Stimulated activated CD4-positive, alpha-beta T cell treated with anti-CD3 and anti-CD28 coated beads, Interleukin-4, amount 100 ng/mL, for 4 hours (primary cell): ENCODE results near the gene FGD6.
"Not testable (repeated sequence)": the region's sequence is repeated elsewhere in the genome, so short reads cannot be mapped to it uniquely, and the experiment has no call there.

ENCODE experiments used
- DNase-seq, 2 experiments: peaks; one replicate each; pipeline ENCODE4 v3.0.0-alpha.2; 2020

The FGD6 gene

DNA sequence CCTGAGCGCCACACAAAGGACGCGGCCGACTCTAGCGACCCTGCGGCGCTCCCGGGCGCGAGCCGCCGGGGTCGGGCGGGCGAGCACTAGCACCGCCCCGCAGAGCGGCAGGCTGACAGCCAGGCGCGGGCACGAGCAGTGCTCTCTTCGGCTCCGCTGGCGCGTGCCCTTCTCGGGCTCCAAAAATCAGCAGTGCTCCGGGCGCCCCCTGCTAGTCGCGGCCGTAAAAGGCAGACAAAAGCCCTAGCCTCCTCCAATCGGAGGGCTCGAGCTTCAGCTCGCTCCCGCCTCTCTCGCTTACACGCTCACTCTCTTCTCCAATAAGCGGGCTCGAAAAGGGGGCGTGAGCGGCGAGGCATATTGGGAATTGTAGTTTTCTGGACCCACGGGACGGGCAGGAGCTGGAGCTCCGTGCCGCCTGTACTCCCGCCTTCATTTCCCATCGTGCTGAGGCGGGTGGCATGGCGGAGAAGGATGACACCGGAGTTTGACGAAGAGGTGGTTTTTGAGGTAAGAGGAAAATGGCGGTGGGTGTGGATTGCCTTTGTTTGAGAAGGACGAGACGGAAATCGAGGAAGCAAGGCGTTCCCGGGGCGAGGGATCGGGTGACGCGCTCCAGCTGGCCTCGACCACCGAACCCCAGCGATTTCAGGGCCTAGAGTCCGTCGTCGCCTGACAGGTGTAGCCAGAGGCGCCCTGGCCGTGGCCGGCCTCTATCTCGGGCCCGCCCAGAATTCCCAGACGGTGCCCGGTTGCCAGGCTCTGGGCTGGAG, at the start of gene FGD6, which contains the start of gene VEZT:
Gene FGD6 (minus strand): TSS at position 91 of the 773 bp plus-strand sequence. CDS start 227 bp downstream, outside the sequence.
Gene VEZT (plus strand): TSS at position 431 of the 773 bp plus-strand sequence. CDS start 44 bp downstream, at position 475.
- DNase-seq = peak; percentile 93 to 99

DNA sequence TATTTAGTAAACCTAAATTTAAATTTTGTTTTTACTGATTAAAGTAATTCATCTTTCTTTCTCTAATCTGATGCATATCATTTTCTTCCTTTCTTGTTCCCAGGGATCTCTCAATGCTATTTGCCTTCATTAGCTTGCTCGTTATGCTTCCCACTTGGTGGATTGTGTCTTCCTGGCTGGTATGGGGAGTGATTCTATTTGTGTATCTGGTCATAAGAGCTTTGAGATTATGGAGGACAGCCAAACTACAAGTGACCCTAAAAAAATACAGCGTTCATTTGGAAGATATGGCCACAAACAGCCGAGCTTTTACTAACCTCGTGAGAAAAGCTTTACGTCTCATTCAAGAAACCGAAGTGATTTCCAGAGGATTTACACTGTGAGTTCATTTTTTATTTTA, 49.0 kb upstream of the FGD6 start:
- DNase-seq = no peak

GRCh38 chr12:95265765-95266164, 48.5 kb upstream of the FGD6 start:
- no peak for DNase-seq

GRCh38 chr12:95262808-95263207, 45.5 kb upstream of the FGD6 start:
- no peak for DNase-seq

- DNase-seq = no peak
Observed at GRCh38 chr12:95261109-95261508, 43.8 kb upstream of the FGD6 start.

GRCh38 chr12:95259368-95259767, 42.1 kb upstream of the FGD6 start:
- no peak for DNase-seq

DNA sequence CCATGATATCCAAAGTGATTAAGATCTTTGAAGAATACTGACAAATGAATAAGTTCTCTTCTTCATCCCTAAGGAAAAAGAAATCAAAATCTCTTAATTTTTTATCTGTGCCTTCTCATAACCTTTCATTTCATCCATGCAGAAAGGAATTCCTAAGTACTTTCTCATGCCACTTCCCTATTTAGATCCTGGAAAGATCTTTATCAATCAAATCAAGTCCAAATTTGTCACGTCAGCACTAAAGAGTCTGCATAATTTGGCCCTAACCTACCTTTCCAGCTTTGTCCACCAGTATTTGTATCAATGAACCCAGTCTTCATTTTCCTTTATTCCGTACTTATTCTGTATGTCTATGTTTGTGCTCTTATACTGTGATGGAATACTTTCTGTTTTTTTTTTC, 41.5 kb upstream of the FGD6 start:
- DNase-seq = no peak

GRCh38 chr12:95258151-95258550, 40.9 kb upstream of the FGD6 start:
- DNase-seq = no peak

DNA sequence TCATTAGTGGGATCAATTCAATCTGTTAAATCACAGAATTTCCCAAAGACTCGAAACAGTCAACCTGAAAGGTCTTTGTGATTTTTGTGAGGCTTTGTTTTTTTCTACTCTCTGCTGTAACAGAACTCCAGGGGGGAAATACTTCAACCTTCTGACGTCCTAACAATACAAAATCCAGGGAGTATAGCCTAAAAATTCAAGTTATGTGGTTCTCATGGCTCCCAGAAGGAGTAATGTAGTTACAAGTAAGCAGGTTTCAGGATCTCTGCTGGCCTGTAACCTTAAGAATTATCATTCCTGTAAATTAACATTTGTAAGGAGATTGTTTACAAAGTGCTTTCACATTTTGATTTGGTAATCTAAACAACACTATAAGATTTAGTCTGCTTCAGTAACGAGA, 40.3 kb upstream of the FGD6 start:
- DNase-seq = no peak

DNA sequence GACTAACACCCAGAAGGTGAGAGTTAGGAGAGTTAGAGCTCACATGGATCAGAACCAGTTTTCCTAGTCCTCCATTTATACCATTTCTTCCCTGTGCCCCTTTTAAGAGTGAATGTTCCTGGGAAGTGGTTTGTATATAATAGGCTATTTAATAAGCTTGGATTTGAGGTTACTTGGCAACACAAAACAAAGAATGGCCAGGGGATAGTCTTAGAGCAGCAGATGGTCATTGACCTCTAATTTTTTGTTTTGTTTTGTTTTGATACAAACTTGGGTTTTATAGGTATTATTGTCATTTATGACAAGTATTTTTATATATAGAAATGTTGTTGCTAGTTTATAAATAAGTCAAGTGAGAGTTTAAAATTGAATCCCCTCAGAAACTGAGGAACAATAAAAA, 36.1 kb upstream of the FGD6 start:
- DNase-seq = no peak

DNA sequence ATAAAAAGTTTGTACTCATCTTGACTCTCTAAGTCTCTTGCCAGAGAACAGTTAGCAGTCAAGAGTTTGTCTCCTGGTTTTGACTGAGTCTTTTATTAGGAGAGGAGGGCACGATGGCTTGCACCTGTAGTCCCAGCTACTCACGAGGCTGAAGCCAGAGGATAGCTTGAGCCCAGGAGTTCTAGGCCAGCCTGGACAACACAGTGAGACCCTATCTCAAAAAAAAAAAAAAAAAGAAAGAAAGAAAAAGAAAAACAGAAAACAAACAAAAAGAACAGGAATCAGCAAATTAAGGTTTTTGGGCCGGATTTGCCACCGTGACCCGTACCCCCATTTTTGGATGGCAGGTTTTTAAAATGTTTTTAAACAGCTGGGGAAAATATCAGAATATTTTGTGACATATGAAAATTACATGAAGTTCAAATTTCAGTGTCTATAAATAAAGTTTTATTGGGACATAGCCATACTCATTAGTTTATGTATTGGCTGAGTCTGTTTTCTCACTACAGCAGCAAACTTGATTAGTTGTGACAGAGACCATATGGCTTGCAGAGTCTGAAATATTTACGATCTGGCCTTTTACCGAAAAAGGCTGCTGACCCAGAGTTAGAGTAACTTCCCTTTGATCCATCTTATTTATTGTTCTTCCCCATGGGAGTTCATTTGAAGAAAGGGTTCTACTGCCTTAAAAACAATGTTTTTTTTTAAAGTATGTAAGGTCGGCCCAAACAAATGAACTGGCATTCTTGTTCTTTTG, 31.5 kb upstream of the FGD6 start:
- DNase-seq = no peak

DNA sequence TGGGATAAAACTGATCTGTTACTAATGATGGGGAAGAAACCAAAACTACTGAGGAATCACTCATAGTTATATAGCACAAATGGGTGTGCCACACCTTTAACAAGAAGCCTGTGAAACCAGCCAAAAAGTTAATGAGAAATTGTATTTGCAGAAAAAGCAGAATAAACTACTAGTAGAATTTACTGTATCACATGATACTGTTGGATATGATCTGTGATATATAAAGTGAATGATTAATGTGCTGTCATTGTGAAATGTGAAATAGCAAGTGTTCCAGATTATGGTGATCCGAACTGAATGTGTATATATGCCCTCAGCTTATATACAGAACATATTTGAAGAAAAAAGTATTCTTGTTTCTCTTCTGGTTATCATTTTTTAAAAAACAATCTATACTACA, 30.8 kb upstream of the FGD6 start:
- DNase-seq = no peak

- DNase-seq = no peak
Observed at GRCh38 chr12:95244350-95244749, 27.1 kb upstream of the FGD6 start.

GRCh38 chr12:95243497-95244183, 26.4 kb upstream of the FGD6 start:
- DNase-seq = no peak

GRCh38 chr12:95241761-95242506, 24.7 kb upstream of the FGD6 start:
- DNase-seq = no peak

DNA sequence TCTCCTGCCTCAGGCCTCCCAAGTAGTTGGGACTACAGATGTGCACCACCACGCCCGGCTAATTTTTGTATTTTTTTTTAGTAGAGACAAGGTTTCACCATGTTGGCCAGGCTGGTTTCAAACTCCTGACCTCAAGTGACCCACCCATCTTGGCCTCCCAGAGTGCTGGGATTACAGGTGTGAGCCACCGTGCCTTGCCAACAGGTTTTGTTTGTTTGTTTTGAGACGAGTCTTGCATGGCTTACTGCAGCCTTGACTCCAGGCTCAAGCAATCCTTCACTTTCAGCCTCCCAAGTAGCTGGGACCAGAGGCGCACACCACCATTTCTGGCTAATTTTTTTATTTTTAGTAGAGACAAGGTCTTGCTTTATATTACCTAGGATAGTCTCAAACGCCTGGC, 23.9 kb upstream of the FGD6 start:
- DNase-seq = not testable (repeated sequence)

GRCh38 chr12:95240556-95240955, 23.3 kb upstream of the FGD6 start:
- no peak for DNase-seq

- DNase-seq = not testable (repeated sequence)
Observed at GRCh38 chr12:95239835-95240234, 22.6 kb upstream of the FGD6 start.

DNA sequence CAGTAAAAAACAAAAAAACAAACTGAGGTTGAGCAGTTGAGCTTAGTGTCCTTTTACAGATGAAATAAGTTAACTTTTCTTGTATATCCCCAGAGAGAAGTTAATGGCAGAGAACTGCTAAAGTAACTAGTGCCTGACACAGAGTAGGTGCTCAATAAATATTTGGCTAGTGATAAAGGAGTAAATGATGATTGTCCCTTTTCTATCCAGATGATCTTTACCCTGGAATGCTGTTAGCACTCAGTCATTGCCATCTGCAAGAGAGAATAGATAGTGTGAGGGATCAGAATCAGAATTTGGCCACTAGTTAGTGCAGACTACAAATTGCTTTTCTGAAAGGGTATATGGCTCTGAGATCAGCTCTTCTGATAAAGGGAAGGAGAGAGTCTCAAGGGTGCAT, 21.9 kb upstream of the FGD6 start:
- DNase-seq = no peak

GRCh38 chr12:95238150-95238549, 20.9 kb upstream of the FGD6 start:
- no peak for DNase-seq

- no peak for DNase-seq
Observed at GRCh38 chr12:95237315-95237714, 20.0 kb upstream of the FGD6 start.

DNA sequence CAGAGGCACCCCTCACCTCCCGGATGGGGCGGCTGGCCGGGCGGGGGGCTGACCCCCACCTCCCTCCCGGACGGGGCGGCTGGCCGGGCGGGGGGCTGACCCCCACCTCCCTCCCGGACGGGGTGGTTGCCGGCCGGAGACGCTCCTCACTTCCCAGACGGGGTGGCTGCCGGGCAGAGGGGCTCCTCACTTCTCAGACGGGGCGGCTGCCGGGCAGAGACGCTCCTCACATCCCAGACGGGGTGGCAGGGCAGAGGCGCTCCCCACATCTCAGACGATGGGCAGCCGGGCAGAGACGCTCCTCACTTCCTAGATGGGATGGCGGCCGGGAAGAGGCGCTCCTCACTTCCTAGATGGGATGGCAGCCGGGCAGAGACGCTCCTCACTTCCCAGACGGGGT, 18.4 kb upstream of the FGD6 start:
- not testable (repeated sequence) for DNase-seq

DNA sequence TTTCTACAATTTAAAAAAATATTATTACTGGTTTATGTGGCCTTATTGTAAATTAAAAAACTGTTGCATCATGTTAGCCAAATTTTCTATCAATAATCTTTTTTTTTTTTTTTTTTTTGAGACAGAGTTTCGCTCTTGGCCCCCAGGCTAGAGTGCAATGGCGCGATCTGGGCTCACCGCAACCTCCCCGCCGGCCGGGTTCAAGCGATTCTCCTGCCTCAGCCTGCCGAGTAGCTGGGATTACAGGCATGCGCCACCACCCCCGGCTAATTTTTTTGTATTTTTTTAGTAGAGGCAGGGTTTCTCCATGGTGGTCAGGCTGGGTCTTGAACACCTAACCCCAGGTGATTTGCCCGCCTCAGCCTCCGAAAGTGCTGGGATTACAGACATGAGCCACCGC, 16.9 kb upstream of the FGD6 start:
- DNase-seq = not testable (repeated sequence)
